ENCODE results near the gene RNF223.

The RNF223 gene

GRCh38 chr1:1027791-1028190 lies 46.3 kb downstream of the RNF223 start:
- Histone ChIP-seq H3K4me1 (ENCODE audit: insufficient read depth, low read length, severe bottlenecking) (peaks cover 5% of the 10 kb centered on the region), H3F3A (ENCODE audit: insufficient read depth, low read length) (no peaks in the 10 kb centered on the region), H3K9ac (ENCODE audit: low read length) (no peak overlapping the region), H3K4me2 (ENCODE audit: low read length) (no peak overlapping the region), H3K27ac (ENCODE audit: low read depth, low read length, poor library complexity, severe bottlenecking) (no peak overlapping the region), H4K20me1 (ENCODE audit: insufficient read depth, low read length) (no peaks in the 10 kb centered on the region), H3K4me3 (ENCODE audit: low read depth, low read length, poor library complexity, severe bottlenecking) (no peak overlapping the region), H3K9me2 (ENCODE audit: low read depth, low read length) (no peaks in the 10 kb centered on the region), H3K27me3 (ENCODE audit: insufficient read depth, low read length) (peaks cover 14% of the 10 kb centered on the region), H3K79me2 (ENCODE audit: insufficient read depth, low read length) (no peaks in the 10 kb centered on the region), H3K36me3 (ENCODE audit: insufficient read depth, low read length) (no peaks in the 10 kb centered on the region), H2AFZ (ENCODE audit: low read length) (no peak overlapping the region), H3K9me3 (ENCODE audit: low read length) (no peaks in the 10 kb centered on the region)
- TF ChIP-seq CTCF (IDR thresholded peaks at IDR 0.05; ENCODE audit: low read length) (no peak), EZH2 (IDR thresholded peaks at IDR 0.05; ENCODE audit: borderline replicate concordance, low read length) (no peak)

GRCh38 chr1:1026599-1027413 lies 47.3 kb downstream of the RNF223 start:
- H3K9me2 ChIP-seq (ENCODE audit: low read depth, low read length), result no peaks in the 10 kb centered on the region
- no peak overlapping the region for H3K4me3 ChIP-seq (ENCODE audit: low read depth, low read length, poor library complexity, severe bottlenecking)
- H4K20me1 ChIP-seq (ENCODE audit: insufficient read depth, low read length), result no peaks in the 10 kb centered on the region
- H3K27ac ChIP-seq (ENCODE audit: low read depth, low read length, poor library complexity, severe bottlenecking), result no peak overlapping the region
- no peaks in the 10 kb centered on the region for H3K4me1 ChIP-seq (ENCODE audit: insufficient read depth, low read length, severe bottlenecking)
- TF ChIP-seq CTCF (IDR thresholded peaks at IDR 0.05; ENCODE audit: low read length) (no peak), EZH2 (IDR thresholded peaks at IDR 0.05; ENCODE audit: borderline replicate concordance, low read length) (no peak)
- H3K9ac ChIP-seq (ENCODE audit: low read length), result no peak overlapping the region
- H3K79me2 ChIP-seq (ENCODE audit: insufficient read depth, low read length), result no peaks in the 10 kb centered on the region
- no peak overlapping the region for H3K4me2 ChIP-seq (ENCODE audit: low read length)
- peaks cover 21% of the 10 kb centered on the region for H3K27me3 ChIP-seq (ENCODE audit: insufficient read depth, low read length)
- no peaks in the 10 kb centered on the region for H3F3A ChIP-seq (ENCODE audit: insufficient read depth, low read length)
- H3K36me3 ChIP-seq (ENCODE audit: insufficient read depth, low read length), result no peaks in the 10 kb centered on the region
- no peaks in the 10 kb centered on the region for H3K9me3 ChIP-seq (ENCODE audit: low read length)
- H2AFZ ChIP-seq (ENCODE audit: low read length), result no peak overlapping the region

GRCh38 chr1:1025730-1026129 lies 48.4 kb downstream of the RNF223 start:
- no peaks in the 10 kb centered on the region for H3F3A ChIP-seq (ENCODE audit: insufficient read depth, low read length)
- no peaks in the 10 kb centered on the region for H3K36me3 ChIP-seq (ENCODE audit: insufficient read depth, low read length)
- no peak overlapping the region for H3K27ac ChIP-seq (ENCODE audit: low read depth, low read length, poor library complexity, severe bottlenecking)
- H3K79me2 ChIP-seq (ENCODE audit: insufficient read depth, low read length), result no peaks in the 10 kb centered on the region
- H3K9ac ChIP-seq (ENCODE audit: low read length), result no peak overlapping the region
- H3K9me3 ChIP-seq (ENCODE audit: low read length), result no peaks in the 10 kb centered on the region
- no peaks in the 10 kb centered on the region for H4K20me1 ChIP-seq (ENCODE audit: insufficient read depth, low read length)
- H3K9me2 ChIP-seq (ENCODE audit: low read depth, low read length), result no peaks in the 10 kb centered on the region
- H3K4me2 ChIP-seq (ENCODE audit: low read length), result no peak overlapping the region
- no peaks in the 10 kb centered on the region for H3K4me1 ChIP-seq (ENCODE audit: insufficient read depth, low read length, severe bottlenecking)
- peaks cover 21% of the 10 kb centered on the region for H3K27me3 ChIP-seq (ENCODE audit: insufficient read depth, low read length)
- H3K4me3 ChIP-seq (ENCODE audit: low read depth, low read length, poor library complexity, severe bottlenecking), result no peak overlapping the region
- H2AFZ ChIP-seq (ENCODE audit: low read length), result no peak overlapping the region
- TF ChIP-seq EZH2 (IDR thresholded peaks at IDR 0.05; ENCODE audit: borderline replicate concordance, low read length) (no peak), CTCF (IDR thresholded peaks at IDR 0.05; ENCODE audit: low read length) (no peak)

Data from OCI-LY1 (cell line).